Thyroid gland (tissue), 4 donors: Measurements from ENCODE around the gene TMEM131. TPM values are rescaled to one million over a fixed set of nuclear protein-coding genes. Genes with fewer than 3 reads are reported as not detected.

Source experiments
- DNase-seq, 2 donors: peaks; one replicate each; pipeline ENCODE4 v3.0.0-alpha.2; 2019
- H3K27ac ChIP-seq, 3 donors: fragments of 200-600 bp; sonication (generic); 1 replicate in 2 of 3; 2 replicates in 1 of 3; pipeline ENCODE4 v1.5.1; 2016 to 2019; ENCODE audit warnings: mild to moderate bottlenecking in 1 of 3, moderate library complexity in 1 of 3
- H3K27me3 ChIP-seq: fragments of 200-600 bp; sonication (generic); one replicate; pipeline ENCODE4 v1.5.1; 2019
- H3K36me3 ChIP-seq, 2 donors: fragments of 200-600 bp; sonication (generic); one replicate each; pipeline ENCODE4 v1.5.1; 2016 to 2019
- H3K4me1 ChIP-seq, 2 donors: fragments of 200-600 bp; sonication (generic); one replicate each; pipeline ENCODE4 v1.5.1; 2017 to 2019
- H3K4me3 ChIP-seq, 3 donors: fragments of 200-600 bp; sonication (generic); replicated peaks in 1 of 3; 1 replicate in 2 of 3; 2 replicates in 1 of 3; pipeline ENCODE4 v1.5.1; 2016; ENCODE audit warnings: mild to moderate bottlenecking in 1 of 3
- H3K9me3 ChIP-seq: fragments of 200-600 bp; sonication (generic); one replicate; pipeline ENCODE4 v1.5.1; 2017
- POLR2A ChIP-seq, 2 donors: fragments of 450-650 bp; IDR thresholded peaks; one replicate each; pipeline ENCODE4 v1.6.1; 2017; ENCODE audit warnings: antibody characterized with exemption in 2 of 2, mild to moderate bottlenecking in 2 of 2, moderate library complexity in 1 of 2
- WGBS, 2 donors: methylation state at CpG; one replicate each; pipeline ENCODE4 v1.1.5; 2017; 5-methylcytosine and 5-hydroxymethylcytosine counted together
- intact Hi-C: fragments of 100-400 bp; cut with DNase I; formaldehyde crosslinking; loops from one replicate; pipeline ENCODE4 v1.15.1; 2023
- total RNA-seq, 4 donors: library from RNA; depleted of rRNA; stranded (reverse); fragments of >200 nt; gene quantifications; one replicate each; pipeline ENCODE4 v1.2.3, GENCODE V29; 2016
- TF ChIP-seq, protein P1 (sequence below), 6 experiments: fragments of 200-600 bp in 3 of 6; fragments of 450-650 bp in 3 of 6; sonication (generic) in 3 of 6; IDR thresholded peaks; one replicate each; pipeline ENCODE4 v1.5.1; 2016 to 2019; ENCODE audit warnings: antibody characterized with exemption in 6 of 6, mild to moderate bottlenecking in 2 of 6, inconsistent platforms in 1 of 6, moderate library complexity in 1 of 6

TMEM131 gene
- total RNA-seq, 4 donors from 2014 or later: 28.6 to 47.0 (median 35.2) TPM

DNA sequence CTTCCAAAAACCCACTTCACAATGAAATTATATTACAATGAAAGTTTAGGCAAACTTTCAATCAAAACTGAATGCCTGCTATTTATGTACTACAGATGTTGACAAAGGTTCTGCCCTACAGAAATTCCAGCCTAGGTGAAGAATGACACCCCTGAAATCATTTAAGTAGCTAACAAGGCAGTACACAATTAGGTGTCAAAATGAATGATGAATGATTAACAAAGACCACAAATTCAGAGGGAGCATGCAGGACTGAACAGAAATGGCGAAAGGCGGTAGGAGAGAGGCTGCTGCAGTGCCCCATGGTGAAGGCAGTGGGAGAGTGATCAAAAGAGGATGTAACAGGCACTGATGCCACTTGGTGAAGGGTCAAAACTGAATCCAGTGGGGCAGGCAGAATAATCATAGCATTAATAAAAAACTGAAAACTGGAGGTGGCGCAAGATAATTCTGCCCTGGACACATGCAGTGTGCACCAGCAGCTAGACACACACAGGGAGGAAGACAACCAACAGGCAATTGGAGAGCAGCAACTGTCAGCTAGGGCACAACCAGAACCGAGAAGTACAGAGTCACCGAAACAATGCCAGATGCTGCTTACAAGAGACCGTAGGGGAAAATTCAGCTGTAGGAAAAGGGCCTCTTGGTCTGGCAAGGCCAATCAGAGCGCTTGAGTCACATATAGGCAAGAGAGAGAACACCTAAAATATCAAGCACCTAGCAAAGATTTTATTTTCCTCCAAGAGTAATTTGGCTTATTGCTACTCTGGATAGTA is 4.5 kb downstream of the TMEM131 start:
- H3K36me3 ChIP-seq: no peaks in the 10 kb centered on the region
- no peaks in the 10 kb centered on the region for H3K27me3 ChIP-seq
- DNase-seq: no peak
- TF ChIP-seq, protein P1, sequence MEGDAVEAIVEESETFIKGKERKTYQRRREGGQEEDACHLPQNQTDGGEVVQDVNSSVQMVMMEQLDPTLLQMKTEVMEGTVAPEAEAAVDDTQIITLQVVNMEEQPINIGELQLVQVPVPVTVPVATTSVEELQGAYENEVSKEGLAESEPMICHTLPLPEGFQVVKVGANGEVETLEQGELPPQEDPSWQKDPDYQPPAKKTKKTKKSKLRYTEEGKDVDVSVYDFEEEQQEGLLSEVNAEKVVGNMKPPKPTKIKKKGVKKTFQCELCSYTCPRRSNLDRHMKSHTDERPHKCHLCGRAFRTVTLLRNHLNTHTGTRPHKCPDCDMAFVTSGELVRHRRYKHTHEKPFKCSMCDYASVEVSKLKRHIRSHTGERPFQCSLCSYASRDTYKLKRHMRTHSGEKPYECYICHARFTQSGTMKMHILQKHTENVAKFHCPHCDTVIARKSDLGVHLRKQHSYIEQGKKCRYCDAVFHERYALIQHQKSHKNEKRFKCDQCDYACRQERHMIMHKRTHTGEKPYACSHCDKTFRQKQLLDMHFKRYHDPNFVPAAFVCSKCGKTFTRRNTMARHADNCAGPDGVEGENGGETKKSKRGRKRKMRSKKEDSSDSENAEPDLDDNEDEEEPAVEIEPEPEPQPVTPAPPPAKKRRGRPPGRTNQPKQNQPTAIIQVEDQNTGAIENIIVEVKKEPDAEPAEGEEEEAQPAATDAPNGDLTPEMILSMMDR (IDR thresholded peaks at IDR 0.05): no peak
- TF ChIP-seq POLR2A (IDR thresholded peaks at IDR 0.05): no peak
- intact Hi-C loops: loop anchor here (10.0 kb wide), 1 partner anchor 176 kb away; no protein-coding TSS in a partner anchor
- peaks cover 14 to 17% of the 10 kb centered on the region in 2 donors for H3K4me1 ChIP-seq
- WGBS, 2 donors: 97% methylated on average over 7 of the region's 7 CpGs
- no peak overlapping the region for H3K27ac ChIP-seq
- no peaks in the 10 kb centered on the region for H3K9me3 ChIP-seq
- no peak overlapping the region for H3K4me3 ChIP-seq

DNA sequence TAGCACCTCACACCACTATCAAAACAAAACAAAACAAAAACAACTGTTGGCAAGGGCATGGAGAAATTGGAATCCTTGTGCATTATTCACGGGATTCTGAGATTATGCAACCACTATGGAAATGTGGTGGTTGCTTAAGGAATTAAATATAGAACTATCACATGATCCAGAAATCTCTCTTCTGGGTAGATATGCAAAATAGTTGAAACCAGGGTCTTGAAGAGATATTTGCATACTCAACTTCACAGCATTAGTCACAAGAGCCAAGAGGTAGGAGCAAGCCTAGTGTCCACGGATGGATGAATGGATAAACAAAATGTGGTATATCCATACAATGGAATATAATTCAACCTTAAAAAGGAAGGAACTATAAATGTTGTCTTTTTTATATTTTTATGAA is 7.0 kb downstream of the TMEM131 start:
- TF ChIP-seq, protein P1 (IDR thresholded peaks at IDR 0.05): no peak
- no peak for TF ChIP-seq POLR2A (IDR thresholded peaks at IDR 0.05)
- H3K36me3 ChIP-seq: no peaks in the 10 kb centered on the region
- no peak overlapping the region for H3K4me3 ChIP-seq
- DNase-seq: no peak
- no peak overlapping the region for H3K27ac ChIP-seq
- WGBS, 2 donors: 90 to 93% methylated on average over 2 of the region's 2 CpGs
- no peaks in the 10 kb centered on the region for H3K9me3 ChIP-seq
- peaks cover 6 to 7% of the 10 kb centered on the region in 2 donors for H3K4me1 ChIP-seq
- H3K27me3 ChIP-seq: no peaks in the 10 kb centered on the region
- intact Hi-C loops: no loop called here

DNA sequence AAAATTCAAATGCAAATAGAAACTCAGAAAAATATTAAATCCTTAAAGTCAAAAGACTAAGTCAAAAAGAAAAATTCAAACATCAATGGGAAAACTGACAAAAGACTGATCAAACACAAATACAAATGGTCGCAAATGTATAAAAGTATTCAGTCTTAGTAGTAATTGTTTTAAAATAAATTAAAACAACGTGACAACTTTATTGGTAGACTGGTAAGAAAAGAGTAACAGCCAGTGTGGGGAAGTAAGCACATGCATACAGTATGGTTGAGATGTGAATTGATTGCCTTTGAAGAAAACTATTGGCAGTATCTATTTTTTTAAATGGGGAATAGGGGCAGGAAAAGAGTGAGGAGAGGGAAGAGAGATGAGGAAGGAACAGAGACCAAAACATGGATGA is 9.8 kb downstream of the TMEM131 start:
- Histone ChIP-seq H3K9me3 (no peaks in the 10 kb centered on the region), H3K27ac (no peak overlapping the region), H3K4me3 (no peak overlapping the region), H3K4me1 (peaks cover 5 to 10% of the 10 kb centered on the region in 2 donors), H3K27me3 (no peaks in the 10 kb centered on the region), H3K36me3 (no peaks in the 10 kb centered on the region)
- WGBS, 2 donors: 95 to 97% methylated on average over 2 of the region's 2 CpGs
- no peak for TF ChIP-seq POLR2A (IDR thresholded peaks at IDR 0.05)
- TF ChIP-seq, protein P1 (IDR thresholded peaks at IDR 0.05): no peak
- intact Hi-C loops: no loop called here
- DNase-seq: no peak

DNA sequence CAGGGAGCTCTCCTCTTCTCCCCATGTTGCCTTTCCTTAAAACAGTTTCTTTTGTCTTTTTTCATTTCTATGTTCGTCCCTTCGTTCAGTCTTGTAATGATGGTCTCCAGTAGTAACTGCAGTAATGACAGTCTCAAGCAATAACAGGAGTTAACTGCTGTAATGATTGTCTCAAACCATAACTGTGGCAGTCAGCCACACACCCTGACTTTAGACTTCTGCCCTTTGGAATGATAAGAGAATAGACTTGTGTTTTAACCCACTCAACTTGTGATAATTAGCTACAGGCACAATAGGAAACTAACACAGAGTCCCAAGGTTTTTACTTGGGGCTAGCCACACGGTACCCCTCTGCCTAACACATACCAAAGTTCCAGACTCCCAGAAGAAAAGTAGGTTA is 12.1 kb downstream of the TMEM131 start:
- Histone ChIP-seq H3K27ac (no peak overlapping the region), H3K36me3 (no peaks in the 10 kb centered on the region), H3K4me3 (no peak overlapping the region), H3K27me3 (no peaks in the 10 kb centered on the region), H3K4me1 (peaks cover 5 to 10% of the 10 kb centered on the region in 2 donors), H3K9me3 (no peaks in the 10 kb centered on the region)
- no peak for TF ChIP-seq POLR2A (IDR thresholded peaks at IDR 0.05)
- TF ChIP-seq, protein P1 (IDR thresholded peaks at IDR 0.05): no peak
- DNase-seq: no peak
- intact Hi-C loops: no loop called here
- WGBS, 2 donors: 67 to 73% methylated on average over 3 of the region's 3 CpGs

DNA sequence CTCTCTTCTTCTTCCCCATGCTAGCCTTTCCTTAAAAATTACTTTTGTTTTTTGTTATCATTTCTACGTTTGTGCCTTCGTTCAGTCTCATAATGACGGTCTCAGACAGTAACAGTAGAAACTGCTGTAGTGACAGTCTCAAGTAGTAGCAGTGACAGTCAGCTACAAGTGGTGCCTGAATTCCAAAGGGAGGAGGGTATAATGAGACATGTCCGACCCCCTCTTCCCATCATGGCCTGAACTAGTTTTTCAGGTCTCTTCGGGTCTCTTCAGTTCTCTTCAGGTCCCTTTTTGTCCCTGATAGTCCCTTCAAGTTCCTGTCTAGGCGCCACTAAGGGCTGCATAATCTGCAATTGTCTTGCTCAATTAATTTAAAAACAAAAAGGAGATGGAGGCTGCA is 12.6 kb downstream of the TMEM131 start:
- H3K4me1 ChIP-seq: peaks cover 5 to 10% of the 10 kb centered on the region in 2 donors
- no peaks in the 10 kb centered on the region for H3K27me3 ChIP-seq
- no peaks in the 10 kb centered on the region for H3K9me3 ChIP-seq
- H3K4me3 ChIP-seq: no peak overlapping the region
- no peaks in the 10 kb centered on the region for H3K36me3 ChIP-seq
- DNase-seq: no peak
- intact Hi-C loops: no loop called here
- WGBS, 2 donors: 48 to 66% methylated on average over 6 of the region's 6 CpGs
- H3K27ac ChIP-seq: no peak overlapping the region
- no peak for TF ChIP-seq POLR2A (IDR thresholded peaks at IDR 0.05)
- TF ChIP-seq, protein P1 (IDR thresholded peaks at IDR 0.05): no peak
